HepG2 (cell line): Measurements from ENCODE around the gene LXN. TPM values are rescaled to one million over a fixed set of nuclear protein-coding genes. Genes with fewer than 3 reads are reported as not detected.

Experiments used
- ATAC-seq: fragments of 200-7000 bp; cut with Tn5 transposase; 3 replicates; pipeline ENCODE4 v1.9.1; 2020; ENCODE audit warnings: mild to moderate bottlenecking, moderate library complexity
- BruUV-seq: library from RNA; stranded (reverse); fragments of 400-500 nt; replicated peaks from 2 replicates; lab custom pipeline; 2021; lab: Mats Ljungman, UMichigan
- CTCF ChIA-PET: fragments of 300-600 bp; formaldehyde crosslinking; extraction: SDS; loops from one replicate; lab custom pipeline; 2021; ENCODE audit warnings: low total read pairs, inconsistent platforms, low intra/inter-chr PET ratio; lab: Yijun Ruan, JAX
- POLR2A ChIA-PET: fragments of 350-600 bp; sonication (Branson Sonifier 250); formaldehyde crosslinking; loops from one replicate; lab custom pipeline; 2020; ENCODE audit warnings: antibody characterized with exemption, inconsistent platforms; lab: Yijun Ruan, JAX
- DNase-seq: peaks from one replicate; pipeline ENCODE4 v3.0.0-alpha.2; 2015; ENCODE audit warnings: low spot score
- FAIRE-seq: peaks from 3 replicates; lab custom pipeline; 2011; peaks lifted over from hg19 to GRCh38; lab: Jason Lieb, UNC
- H2AFZ ChIP-seq: one replicate; pipeline ENCODE4 v1.6.1; 2011; ENCODE audit warnings: low read length, inconsistent platforms
- H3K27ac ChIP-seq: fragments of 300-600 bp; 3 replicates; pipeline ENCODE4 v1.8.0; 2011; ENCODE audit warnings: mixed run types, mild to moderate bottlenecking, mixed read lengths, low read length, inconsistent platforms; ENCODE audit not compliant: insufficient read depth; ENCODE audit errors: extremely low read length
- H3K27me3 ChIP-seq, 2 experiments: fragments of 200-600 bp in 1 of 2; 2 replicates in 1 of 2; 3 replicates in 1 of 2; pipeline versions ENCODE4 v1.6.0 to v1.8.0; 2011; ENCODE audit warnings: low read length in 2 of 2, mild to moderate bottlenecking in 2 of 2, moderate library complexity in 2 of 2, inconsistent platforms in 1 of 2; ENCODE audit not compliant: insufficient read depth in 2 of 2, control insufficient read depth in 1 of 2
- H3K36me3 ChIP-seq, 2 experiments: fragments of 200-600 bp in 1 of 2; replicated peaks in 1 of 2; 2 replicates in 1 of 2; 3 replicates in 1 of 2; pipeline versions ENCODE4 v1.5.1 to v1.8.0; 2011; ENCODE audit warnings: low read length in 2 of 2, inconsistent platforms in 1 of 2; ENCODE audit not compliant: insufficient read depth in 2 of 2, control insufficient read depth in 1 of 2
- H3K4me1 ChIP-seq: 2 replicates; pipeline ENCODE4 v1.5.1; 2012; ENCODE audit warnings: low read length, inconsistent platforms; ENCODE audit not compliant: insufficient read depth
- H3K4me2 ChIP-seq: 2 replicates; pipeline ENCODE4 v1.6.0; 2011; ENCODE audit warnings: low read depth, low read length, inconsistent platforms
- H3K4me3 ChIP-seq, 3 experiments: fragments of 200-600 bp in 1 of 3; sonication (generic), shearing (Covaris generic) in 1 of 3; replicated peaks in 1 of 3; 2 replicates each; pipeline ENCODE4 v1.5.1; 2011 to 2016; ENCODE audit warnings: low read length in 3 of 3, inconsistent platforms in 2 of 3, low read depth in 2 of 3, mild to moderate bottlenecking in 2 of 3, control low read depth in 1 of 3, mixed read lengths in 1 of 3; ENCODE audit not compliant: insufficient read depth in 1 of 3
- H3K79me2 ChIP-seq: one replicate; pipeline ENCODE4 v1.6.1; 2011; ENCODE audit warnings: low read length, inconsistent platforms; ENCODE audit not compliant: insufficient read depth
- H3K9ac ChIP-seq: 2 replicates; pipeline ENCODE4 v1.6.0; 2011; ENCODE audit warnings: mild to moderate bottlenecking, low read depth, low read length, inconsistent platforms; ENCODE audit not compliant: insufficient read depth
- H3K9me3 ChIP-seq: 2 replicates; pipeline ENCODE4 v1.5.1; 2012; ENCODE audit warnings: mild to moderate bottlenecking, low read length
- H4K20me1 ChIP-seq: 2 replicates; pipeline ENCODE4 v1.6.0; 2011; ENCODE audit warnings: inconsistent platforms, mild to moderate bottlenecking, low read length, moderate library complexity; ENCODE audit not compliant: insufficient read depth
- ARID2 ChIP-seq: sonication (generic); formaldehyde crosslinking; IDR thresholded peaks from 2 replicates; pipeline ENCODE4 v1.8.1; 2022; ENCODE audit warnings: mild to moderate bottlenecking, missing genetic modification reagents, borderline replicate concordance
- CEBPB ChIP-seq: IDR thresholded peaks from 2 replicates; pipeline ENCODE4 v1.6.1; 2011; ENCODE audit warnings: low read depth, low read length, improper control_type of control experiment, borderline replicate concordance
- GPN1 ChIP-seq: sonication (generic); formaldehyde crosslinking; IDR thresholded peaks from 2 replicates; pipeline ENCODE4 v1.5.1; 2020; ENCODE audit warnings: missing genetic modification reagents, borderline replicate concordance
- HIVEP1 ChIP-seq: sonication (generic); formaldehyde crosslinking; IDR thresholded peaks from 2 replicates; pipeline ENCODE4 v1.4.0; 2020; ENCODE audit warnings: mild to moderate bottlenecking, missing genetic modification reagents
- HOXA3 ChIP-seq: sonication (generic); formaldehyde crosslinking; IDR thresholded peaks from 2 replicates; pipeline ENCODE4 v1.5.0; 2020; ENCODE audit warnings: missing genetic modification reagents
- HOXD1 ChIP-seq: sonication (generic); formaldehyde crosslinking; IDR thresholded peaks from 2 replicates; pipeline ENCODE4 v1.5.0; 2020; ENCODE audit warnings: missing genetic modification reagents
- KLF13 ChIP-seq: sonication (generic); formaldehyde crosslinking; IDR thresholded peaks from 2 replicates; pipeline ENCODE4 v1.4.0; 2020; ENCODE audit warnings: mild to moderate bottlenecking, missing genetic modification reagents
- MTA3 ChIP-seq: sonication (generic); formaldehyde crosslinking; IDR thresholded peaks from 2 replicates; pipeline ENCODE4 v1.4.0; 2020; ENCODE audit warnings: missing genetic modification reagents
- RNF219 ChIP-seq: sonication (generic); formaldehyde crosslinking; IDR thresholded peaks from 2 replicates; pipeline ENCODE4 v1.5.0; 2020; ENCODE audit warnings: mild to moderate bottlenecking, missing genetic modification reagents
- SUZ12 ChIP-seq: fragments of 150-350 bp; IDR thresholded peaks from 2 replicates; pipeline ENCODE4 v1.6.1; 2014; ENCODE audit warnings: low read depth, low read length
- ZNF460 ChIP-seq: sonication (generic); formaldehyde crosslinking; IDR thresholded peaks from 2 replicates; pipeline ENCODE4 v1.5.1; 2020; ENCODE audit warnings: missing genetic modification reagents, mild to moderate bottlenecking, borderline replicate concordance
- WGBS: methylation state at CpG from one replicate; pipeline ENCODE4 v1.1.6; 2017; ENCODE audit warnings: low lambda C conversion rate; 5-methylcytosine and 5-hydroxymethylcytosine counted together
- in situ Hi-C: cut with HindIII; loops from 2 replicates; pipeline ENCODE4 v1.10.0; 2017; ENCODE audit warnings: low pct_unique_long_range_greater_than_20kb; ENCODE audit not compliant: extremely low pct_ligation_motif_present
- intact Hi-C: fragments of 100-400 bp; cut with micrococcal nuclease; formaldehyde crosslinking; loops from one replicate; pipeline ENCODE4 v1.10.0; 2022; ENCODE audit not compliant: unreplicated experiment
- polyA plus RNA-seq, 8 experiments: library from polyadenylated mRNA; depleted of rRNA in 3 of 8; stranded (reverse) in 7 of 8; unstranded in 1 of 8; fragments of >200 nt; fragmentation: Illumina TruSeq in 4 of 8; extraction: Trizol in 4 of 8; gene quantifications; 2 replicates each; pipeline versions ENCODE4 v1.2.1 to v1.2.3, GENCODE V29; 2011 to 2016; ENCODE audit warnings: low read depth in 4 of 8, missing spikeins in 1 of 8, mixed read lengths in 1 of 8; ENCODE audit not compliant: insufficient read depth in 1 of 8
- total RNA-seq, 5 experiments: library from RNA; depleted of rRNA; stranded (reverse); fragments of >200 nt; fragmentation: Illumina TruSeq; extraction: Trizol; gene quantifications; 2 replicates each; pipeline ENCODE4 v1.2.3, GENCODE V29; 2016; ENCODE audit warnings: low read depth in 1 of 5

Gene LXN
- total and polyA plus RNA-seq, 2 of the 13 experiments (the other 11 are each of a cell fraction or from before 2014, with no cell fraction given), result not detected

GRCh38 chr3:158658889-158659288 is 13.6 kb downstream of the LXN start:
- Histone ChIP-seq H4K20me1 (no peaks in the 10 kb centered on the region), H3K27ac (no peak overlapping the region), H3K4me2 (no peak overlapping the region), H3K9me3 (no peaks in the 10 kb centered on the region), H3K4me1 (no peaks in the 10 kb centered on the region), H3K36me3 (peaks cover 7 to 55% of the 10 kb centered on the region in 2 experiments; a peak in 4 of 5 replicates), H3K27me3 (no peaks in the 10 kb centered on the region), H3K9ac (no peak overlapping the region), H2AFZ (no peak overlapping the region), H3K4me3 (no peak overlapping the region), H3K79me2 (no peaks in the 10 kb centered on the region)
- in situ Hi-C loops (loop anchor here (5.0 kb wide), 1 partner anchor 128 kb away; no protein-coding TSS in a partner anchor), intact Hi-C loops (loop anchor here (1.0 kb wide), 1 partner anchor 132 kb away; no protein-coding TSS in a partner anchor)
- BruUV-seq, result no TSS peak
- ChIA-PET POLR2A (interaction anchor here (1.1 to 1.4 kb wide), 2 partner anchors 14 to 132 kb away, joined by 3 to 8 read pairs; partner anchors contain the start of gene GFM1), CTCF (interaction anchor here (3.6 kb wide), 1 partner anchor 132 kb away, joined by 28 read pairs; no protein-coding TSS in a partner anchor)
- no peak for DNase-seq
- FAIRE-seq, result no peak
- WGBS, result 99% methylated on average over 7 of the region's 7 CpGs
- no peak for ATAC-seq
- no peak for TF ChIP-seq RNF219 (CRISPR knock-in tag)
- no peak for TF ChIP-seq ZNF460 (CRISPR knock-in tag)
- TF ChIP-seq HIVEP1, result no peak
- TF ChIP-seq KLF13, result no peak
- TF ChIP-seq GPN1, result no peak
- no peak for TF ChIP-seq CEBPB
- TF ChIP-seq MTA3 (CRISPR knock-in tag), result no peak
- TF ChIP-seq HOXA3, result no peak
- no peak for TF ChIP-seq HOXD1 (CRISPR knock-in tag)
- no peak for TF ChIP-seq ARID2 (CRISPR knock-in tag)
- TF ChIP-seq SUZ12, result no peak
